Cardiac fibroblast (primary cell): ENCODE measurements around the gene NEDD4L.
"Not testable (repeated sequence)": the region's sequence is repeated elsewhere in the genome, so short reads cannot be mapped to it uniquely, and the experiment has no call there.

Experiments
- DNase-seq, 2 donors: peaks; one replicate each; pipeline versions ENCODE4 v3.0.0 to v3.0.0-alpha.2; 2010; ENCODE audit warnings: low read depth in 2 of 2
- H3K4me3 ChIP-seq, 2 donors: replicated peaks in 1 of 2; 1 replicate in 1 of 2; 2 replicates in 1 of 2; pipeline ENCODE4 v1.5.1; 2011; ENCODE audit warnings: low read depth in 2 of 2, low read length in 2 of 2, mild to moderate bottlenecking in 2 of 2, moderate library complexity in 1 of 2
- TF ChIP-seq, protein P1 (sequence below): IDR thresholded peaks from one replicate; pipeline ENCODE4 v1.5.1; 2011; ENCODE audit warnings: low read depth, mild to moderate bottlenecking, low read length, inconsistent platforms

The NEDD4L gene

GRCh38 chr18:58373481-58373880 lies 329.5 kb downstream of the NEDD4L start:
- TF ChIP-seq, protein P1, sequence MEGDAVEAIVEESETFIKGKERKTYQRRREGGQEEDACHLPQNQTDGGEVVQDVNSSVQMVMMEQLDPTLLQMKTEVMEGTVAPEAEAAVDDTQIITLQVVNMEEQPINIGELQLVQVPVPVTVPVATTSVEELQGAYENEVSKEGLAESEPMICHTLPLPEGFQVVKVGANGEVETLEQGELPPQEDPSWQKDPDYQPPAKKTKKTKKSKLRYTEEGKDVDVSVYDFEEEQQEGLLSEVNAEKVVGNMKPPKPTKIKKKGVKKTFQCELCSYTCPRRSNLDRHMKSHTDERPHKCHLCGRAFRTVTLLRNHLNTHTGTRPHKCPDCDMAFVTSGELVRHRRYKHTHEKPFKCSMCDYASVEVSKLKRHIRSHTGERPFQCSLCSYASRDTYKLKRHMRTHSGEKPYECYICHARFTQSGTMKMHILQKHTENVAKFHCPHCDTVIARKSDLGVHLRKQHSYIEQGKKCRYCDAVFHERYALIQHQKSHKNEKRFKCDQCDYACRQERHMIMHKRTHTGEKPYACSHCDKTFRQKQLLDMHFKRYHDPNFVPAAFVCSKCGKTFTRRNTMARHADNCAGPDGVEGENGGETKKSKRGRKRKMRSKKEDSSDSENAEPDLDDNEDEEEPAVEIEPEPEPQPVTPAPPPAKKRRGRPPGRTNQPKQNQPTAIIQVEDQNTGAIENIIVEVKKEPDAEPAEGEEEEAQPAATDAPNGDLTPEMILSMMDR = no peak

DNA sequence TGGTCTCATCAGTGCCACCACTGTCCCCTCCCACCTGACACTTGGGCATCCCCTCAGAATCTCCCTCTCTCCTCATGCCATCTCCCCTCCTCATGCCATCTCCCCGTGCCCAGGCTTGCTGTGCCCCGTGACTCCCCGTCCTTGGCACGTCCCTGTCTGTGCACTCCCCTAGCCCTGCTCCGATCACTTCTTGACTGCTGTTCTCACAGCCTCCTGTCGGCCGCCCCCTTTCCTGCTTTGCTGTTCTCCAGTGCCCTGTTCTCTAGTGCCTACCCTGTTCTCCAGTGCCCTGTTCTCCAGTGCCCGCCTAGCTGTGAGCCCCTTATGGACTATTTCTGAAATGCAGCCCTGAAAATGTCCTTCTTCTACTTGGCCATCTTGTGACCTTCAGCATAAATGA lies 331.0 kb downstream of the NEDD4L start:
- DNase-seq = no peak
- H3K4me3 ChIP-seq = no peak overlapping the region
- TF ChIP-seq, protein P1 = no peak

More at GRCh38 chr18:58373481-58373880, 329.5 kb downstream of the NEDD4L start:
- DNase-seq = no peak
- H3K4me3 ChIP-seq = no peak overlapping the region

DNA sequence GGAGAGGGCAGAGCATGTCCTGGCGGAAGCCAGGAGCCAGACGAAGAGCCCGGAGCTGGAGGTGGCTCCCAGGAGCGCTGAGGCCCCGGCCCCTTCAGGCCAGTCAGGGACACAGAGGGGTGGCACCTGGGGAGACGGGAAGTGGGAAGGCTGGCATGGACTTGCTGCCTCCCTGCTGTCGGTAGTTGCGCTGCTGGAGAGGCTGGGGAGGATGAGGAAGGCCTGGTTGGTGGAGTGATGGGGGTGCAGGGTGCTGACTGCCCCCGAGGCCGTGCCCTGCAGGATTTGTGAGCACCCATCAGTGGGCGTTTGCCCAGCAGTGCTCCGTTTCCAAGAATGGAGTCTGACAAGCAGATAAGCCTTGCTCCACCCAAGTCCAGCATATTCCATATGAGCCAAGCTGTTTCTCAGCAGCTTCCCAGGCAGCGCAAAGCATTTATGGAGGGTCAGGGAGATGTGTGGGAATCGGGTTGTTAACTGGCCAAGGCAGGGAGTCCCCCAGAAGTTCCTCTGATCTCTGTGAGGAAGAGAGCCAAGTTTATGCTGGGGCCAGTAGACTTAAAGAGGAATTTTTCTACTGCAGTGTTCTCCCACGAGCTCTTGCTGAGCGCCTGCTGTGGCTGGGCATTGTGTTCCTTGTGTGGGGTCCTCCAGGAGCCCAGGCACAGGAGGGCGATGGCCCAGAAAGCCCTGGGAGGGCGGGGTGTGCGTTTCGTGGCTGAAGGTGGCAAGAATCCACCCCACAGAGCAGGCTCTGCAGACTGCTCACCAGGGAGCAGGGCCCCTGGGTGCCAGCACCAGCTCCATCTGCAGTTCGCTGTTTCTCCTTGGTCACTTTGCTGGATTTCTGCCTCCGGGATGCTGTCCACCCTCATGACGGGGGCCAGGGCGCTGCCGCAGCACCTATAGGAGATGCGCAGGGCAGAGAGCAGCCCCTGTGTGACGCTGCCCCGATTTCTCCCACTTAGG lies 334.7 kb downstream of the NEDD4L start:
- TF ChIP-seq, protein P1 = no peak
- DNase-seq = no peak
- H3K4me3 ChIP-seq = no peak overlapping the region

- no peak for DNase-seq
Observed at GRCh38 chr18:58379443-58379842, 335.4 kb downstream of the NEDD4L start.

DNA sequence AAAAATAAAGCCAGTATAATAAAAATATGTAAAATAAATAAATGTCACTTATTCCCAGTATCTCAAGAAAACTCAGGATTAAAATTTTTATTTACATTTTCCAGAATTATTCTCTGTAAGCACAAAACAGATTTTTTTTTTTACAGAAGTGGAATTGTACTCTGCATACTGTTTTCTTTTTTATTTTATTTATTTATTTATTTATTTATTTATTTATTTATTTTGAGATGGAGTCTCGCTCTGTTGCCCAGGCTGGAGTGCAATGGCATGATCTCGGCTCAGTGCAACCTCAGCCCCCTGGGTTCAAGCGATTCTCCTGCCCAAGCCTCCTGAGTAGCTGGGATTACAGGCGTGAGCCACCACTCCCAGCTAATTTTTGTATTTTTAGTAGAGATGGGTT lies 336.1 kb downstream of the NEDD4L start:
- DNase-seq, H3K4me3 ChIP-seq: not testable (repeated sequence)

More at GRCh38 chr18:58379443-58379842, 335.4 kb downstream of the NEDD4L start:
- TF ChIP-seq, protein P1 = no peak
- no peak overlapping the region for H3K4me3 ChIP-seq

GRCh38 chr18:58381676-58382411 lies 337.8 kb downstream of the NEDD4L start:
- TF ChIP-seq, protein P1 = no peak
- H3K4me3 ChIP-seq = no peak overlapping the region
- DNase-seq = no peak

DNA sequence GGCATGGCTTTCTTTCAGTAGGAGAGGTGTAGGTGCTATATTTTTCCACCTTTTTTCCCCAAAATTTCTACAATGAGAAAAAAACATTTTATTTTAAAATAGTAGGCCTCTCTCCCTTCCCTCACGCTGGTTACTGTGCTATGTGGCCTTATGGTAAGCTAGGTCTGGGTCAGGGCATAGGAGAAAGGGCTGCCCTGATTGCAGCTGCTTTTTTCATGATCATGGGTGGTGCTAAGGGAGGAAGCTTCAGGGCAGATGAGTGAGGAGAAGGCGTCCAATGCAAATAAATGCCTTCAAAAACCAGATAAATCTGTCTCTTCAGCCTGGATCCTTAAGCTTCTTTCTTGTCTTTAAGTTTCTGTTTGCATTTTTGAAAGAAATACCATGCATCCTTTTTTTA lies 338.4 kb downstream of the NEDD4L start:
- TF ChIP-seq, protein P1 = no peak
- DNase-seq = no peak
- H3K4me3 ChIP-seq = no peak overlapping the region
